Fibroblast of peridontal ligament (primary cell): Measurements from ENCODE around the gene ATAD3C.
A peak's percentile ranks its signal among the peaks of the same experiment; 100 is the strongest.
"Not testable (repeated sequence)": the region's sequence is repeated elsewhere in the genome, so short reads cannot be mapped to it uniquely, and the experiment has no call there.

ENCODE experiments used
- DNase-seq: peaks from one replicate; pipeline ENCODE4 v3.0.0-alpha.2; 2010; ENCODE audit errors: extremely low read depth

Gene ATAD3C

DNA sequence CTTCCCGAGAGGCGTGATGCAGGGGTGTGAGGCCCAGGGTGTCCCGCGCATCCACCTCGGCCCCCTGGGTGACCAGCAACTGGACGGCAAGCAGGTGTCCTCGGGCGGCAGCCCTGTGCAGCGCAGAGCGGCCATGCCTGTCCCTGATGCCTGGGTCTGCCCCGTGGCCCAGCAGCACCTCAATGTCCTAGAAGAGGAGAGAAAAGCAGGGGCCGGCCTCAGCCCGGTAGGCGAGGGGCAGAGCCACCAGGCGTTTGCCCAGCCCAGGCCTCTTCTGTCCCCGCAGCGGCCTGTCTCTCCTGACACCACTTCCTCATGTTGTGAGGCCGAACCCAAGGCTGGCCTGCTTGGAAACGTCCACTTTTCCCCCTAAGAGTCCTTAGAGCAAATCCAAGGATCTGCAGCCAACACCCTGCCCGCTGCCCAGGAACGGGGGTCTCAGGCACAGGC lies 30.1 kb upstream of the ATAD3C start:
- no peak for DNase-seq

DNA sequence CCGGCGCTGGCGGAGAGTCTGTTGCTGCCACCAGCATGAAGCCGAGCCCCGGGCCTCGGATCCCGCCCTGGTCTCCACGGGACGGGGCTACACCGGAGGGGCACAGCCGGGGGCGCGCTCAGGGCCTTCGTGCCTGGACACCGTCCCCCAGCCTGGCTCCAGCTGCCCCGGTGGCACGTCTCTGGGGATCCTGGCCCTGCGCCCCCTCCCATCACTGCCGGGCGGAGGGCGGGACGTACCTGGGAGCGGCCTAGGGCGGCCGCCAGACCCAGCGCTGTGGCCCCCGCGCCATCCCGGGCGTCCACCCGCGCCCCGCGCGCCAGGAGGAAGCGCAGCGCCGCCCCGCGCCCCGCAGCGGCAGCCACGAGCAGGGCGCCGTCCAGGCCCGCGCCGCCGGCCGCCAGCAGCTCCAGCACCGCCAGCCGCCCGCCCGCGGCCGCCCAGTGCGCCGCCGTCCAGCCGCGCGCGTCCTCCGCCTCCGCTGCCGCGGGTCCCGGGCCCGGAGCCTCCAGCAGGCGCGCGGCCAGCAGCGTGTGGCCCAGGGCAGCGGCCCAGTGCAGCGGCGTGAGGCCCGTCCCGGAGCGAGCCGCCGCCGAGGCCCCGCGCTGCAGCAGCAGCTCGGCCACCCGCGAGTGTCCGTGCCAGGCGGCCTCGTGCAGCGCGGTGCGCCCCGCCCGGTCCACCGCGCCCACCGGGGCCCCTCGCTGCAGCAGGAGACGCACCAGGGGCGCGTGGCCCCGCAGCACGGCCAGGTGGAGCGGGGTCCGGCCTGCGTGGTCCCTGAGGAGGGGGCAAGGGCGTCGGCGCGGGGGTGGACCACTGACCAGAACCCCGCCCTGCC lies 29.5 kb upstream of the ATAD3C start:
- DNase-seq = no peak

DNA sequence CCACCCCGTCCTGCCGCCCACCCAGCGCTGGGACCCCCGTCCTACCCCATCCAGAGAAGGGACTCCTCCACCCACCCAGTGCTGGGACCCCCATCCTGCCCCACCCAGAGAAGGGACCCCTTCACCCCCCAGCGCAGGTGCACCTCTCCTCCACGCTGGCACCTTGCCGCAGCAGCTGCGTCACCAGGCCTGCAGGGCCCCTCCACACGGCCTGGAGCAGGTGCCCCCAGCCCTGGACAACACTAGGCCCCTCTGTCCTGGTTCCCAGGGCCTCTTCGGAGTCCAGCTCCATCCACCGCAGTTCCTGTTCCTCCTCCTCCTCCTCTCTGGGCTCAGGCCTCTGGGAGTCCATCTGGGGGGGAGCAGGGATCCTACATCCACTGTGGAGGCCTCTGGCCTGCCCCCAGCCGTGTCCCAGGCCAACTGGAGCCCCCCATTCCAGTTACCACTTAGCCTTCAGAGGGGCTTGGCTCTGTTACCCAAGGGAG lies 28.8 kb upstream of the ATAD3C start:
- DNase-seq = no peak

DNA sequence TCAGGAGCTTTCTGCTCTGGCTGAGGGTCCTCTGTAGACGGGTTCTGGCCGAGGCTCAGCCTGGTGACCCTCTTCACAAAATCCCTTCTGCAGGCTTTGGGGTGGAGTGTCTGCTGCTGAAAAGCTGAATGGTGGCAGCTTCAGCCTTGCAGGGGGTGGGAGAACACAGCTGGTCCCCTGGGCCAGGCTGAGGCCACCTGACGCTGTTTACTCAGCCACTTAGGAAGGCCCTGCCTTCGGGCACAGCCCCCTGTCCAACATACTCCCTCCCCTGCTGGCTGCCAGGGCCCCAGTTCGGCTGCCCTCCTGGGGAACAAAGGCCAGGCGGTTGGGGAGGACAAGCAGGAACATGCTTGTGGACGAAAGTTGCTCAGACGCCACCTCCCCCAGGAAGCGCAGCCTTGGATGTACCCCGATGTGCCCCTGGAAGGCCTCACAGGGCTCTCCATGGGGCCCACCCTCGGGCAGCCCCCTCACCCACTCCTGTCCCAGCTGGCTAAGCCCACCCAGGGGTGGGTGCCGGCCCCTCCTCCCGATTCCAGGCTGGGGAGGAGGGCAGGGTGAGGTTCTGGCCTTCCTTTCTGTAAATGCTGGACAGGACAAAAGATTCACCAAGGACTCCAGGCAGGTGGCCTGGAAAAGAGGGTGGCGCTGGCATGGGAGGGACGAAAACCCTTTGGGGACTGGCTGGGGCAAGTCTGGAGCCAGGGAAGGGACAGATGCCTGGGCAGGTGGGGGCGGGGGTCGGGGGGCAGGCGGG lies 28.2 kb upstream of the ATAD3C start, which contains the start of gene ANKRD65:
ANKRD65 (minus strand) TSS at position 130 of the 760 bp plus-strand sequence. CDS start 271 bp downstream, outside the sequence.
- DNase-seq = no peak

DNA sequence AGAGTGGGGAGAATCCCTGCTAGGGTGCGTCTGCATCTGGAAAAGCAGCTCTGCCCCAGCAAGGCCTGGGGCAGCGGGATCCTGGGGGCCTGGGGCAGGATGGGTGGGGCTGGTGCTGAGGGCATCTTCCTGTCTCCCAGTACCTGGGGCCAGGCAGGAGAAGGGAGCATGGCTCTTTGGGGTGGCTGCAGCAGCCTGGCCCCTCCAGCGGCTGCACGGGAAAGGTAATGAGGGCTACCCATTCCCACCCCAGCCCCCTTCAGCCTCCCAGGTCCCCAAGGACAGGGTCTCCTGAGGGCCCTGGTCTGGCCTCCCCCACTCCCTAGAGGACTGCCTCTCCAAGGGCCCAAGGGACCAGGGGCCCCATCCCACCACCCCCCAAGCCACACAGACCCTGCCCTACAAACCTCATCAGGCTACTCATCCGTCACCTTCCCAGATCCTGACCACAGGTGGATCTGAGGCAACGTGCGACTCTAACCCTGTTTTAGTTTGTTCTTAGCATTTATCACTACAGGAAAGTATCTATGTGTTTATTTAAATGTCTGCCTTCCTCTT lies 27.5 kb upstream of the ATAD3C start:
- DNase-seq = no peak

DNA sequence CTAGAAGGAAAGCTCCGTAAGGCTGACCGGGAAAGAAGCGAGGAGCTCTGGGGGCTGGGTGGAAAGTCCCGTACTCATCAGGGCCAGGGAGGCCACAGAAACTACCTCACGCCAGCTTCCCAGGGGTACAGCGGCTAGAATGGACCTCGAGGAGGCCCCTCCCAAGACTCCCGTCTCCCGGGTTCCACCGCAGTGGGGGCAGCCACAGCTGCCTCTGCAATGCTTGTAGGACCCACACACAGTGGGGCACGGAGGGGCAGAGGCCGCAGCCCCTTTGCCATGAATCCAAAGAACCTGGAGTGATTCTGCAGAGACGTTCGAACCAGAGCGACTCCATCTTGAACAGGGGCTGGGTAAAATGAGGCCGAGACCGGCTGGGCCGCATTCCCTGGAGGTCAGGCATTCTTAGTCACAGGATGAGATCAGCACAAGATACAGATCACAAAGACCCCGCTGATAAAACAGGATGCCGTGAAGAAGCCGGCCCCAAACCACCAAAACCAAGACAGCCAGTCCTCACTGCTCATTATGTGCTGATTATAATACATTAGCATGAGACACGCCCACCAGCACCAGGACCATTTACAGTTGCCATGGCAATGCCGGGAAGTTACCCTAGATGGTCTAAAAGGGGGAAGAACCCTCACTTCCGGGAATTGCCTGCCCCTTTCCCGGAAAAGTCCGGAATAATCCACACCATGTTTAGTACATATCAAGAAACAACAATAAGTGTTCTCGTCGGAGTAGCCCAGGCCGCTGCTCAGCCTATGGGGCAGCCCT lies 26.8 kb upstream of the ATAD3C start:
- no peak for DNase-seq

DNA sequence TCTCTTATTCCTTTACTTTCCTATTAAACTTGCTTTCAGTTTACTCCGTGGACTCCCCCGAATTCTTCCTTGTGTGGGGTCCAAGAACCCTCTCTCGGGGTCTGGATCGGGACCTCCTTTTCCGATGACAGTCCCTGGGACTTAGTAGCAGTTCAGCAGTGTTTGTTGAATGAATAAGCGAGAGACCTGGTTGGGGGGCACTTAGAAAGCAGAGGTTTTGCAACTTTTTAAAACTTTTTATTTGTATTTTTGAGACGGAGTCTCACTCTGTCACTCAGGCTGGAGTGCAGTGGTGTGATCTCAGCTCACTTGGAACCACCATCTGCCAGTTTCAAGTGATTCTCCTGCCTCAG lies 26.3 kb upstream of the ATAD3C start:
- DNase-seq = no peak

DNA sequence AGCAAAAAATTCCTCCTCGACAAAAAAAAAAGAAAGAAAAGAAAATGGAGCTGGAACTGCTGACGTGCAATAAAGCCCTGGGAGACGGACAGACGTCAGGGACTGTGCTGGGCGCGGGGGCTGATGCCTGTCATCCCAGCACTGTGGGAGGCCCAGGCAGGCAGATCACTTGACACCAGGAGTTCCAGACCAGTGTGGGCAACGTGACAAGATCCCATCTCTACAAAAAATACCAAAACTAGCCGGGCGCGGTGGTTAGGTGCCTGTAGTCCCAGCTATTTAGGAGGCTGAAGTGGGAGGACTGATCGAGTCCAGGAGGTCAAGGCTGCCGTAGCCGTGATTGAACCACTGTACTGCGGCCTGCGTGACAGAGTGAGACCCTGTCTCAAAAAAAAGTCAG lies 24.8 kb upstream of the ATAD3C start:
- no peak for DNase-seq

DNA sequence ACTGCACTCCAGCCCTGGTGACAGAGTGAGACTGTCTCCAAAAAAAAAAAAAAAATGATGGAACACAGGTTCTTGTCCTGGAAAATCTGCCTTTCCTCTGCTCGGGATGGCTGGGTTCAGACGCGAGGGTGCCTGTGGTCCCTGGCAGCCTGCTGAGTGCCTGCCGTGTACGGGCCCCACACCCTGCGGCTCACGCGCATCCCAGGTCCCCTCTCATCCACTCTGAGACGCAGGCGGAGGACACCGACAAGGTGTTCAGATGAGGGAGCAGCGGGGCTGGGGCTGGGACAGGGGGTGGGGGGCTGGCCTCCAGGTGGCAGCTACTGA lies 24.1 kb upstream of the ATAD3C start:
- DNase-seq = no peak

DNA sequence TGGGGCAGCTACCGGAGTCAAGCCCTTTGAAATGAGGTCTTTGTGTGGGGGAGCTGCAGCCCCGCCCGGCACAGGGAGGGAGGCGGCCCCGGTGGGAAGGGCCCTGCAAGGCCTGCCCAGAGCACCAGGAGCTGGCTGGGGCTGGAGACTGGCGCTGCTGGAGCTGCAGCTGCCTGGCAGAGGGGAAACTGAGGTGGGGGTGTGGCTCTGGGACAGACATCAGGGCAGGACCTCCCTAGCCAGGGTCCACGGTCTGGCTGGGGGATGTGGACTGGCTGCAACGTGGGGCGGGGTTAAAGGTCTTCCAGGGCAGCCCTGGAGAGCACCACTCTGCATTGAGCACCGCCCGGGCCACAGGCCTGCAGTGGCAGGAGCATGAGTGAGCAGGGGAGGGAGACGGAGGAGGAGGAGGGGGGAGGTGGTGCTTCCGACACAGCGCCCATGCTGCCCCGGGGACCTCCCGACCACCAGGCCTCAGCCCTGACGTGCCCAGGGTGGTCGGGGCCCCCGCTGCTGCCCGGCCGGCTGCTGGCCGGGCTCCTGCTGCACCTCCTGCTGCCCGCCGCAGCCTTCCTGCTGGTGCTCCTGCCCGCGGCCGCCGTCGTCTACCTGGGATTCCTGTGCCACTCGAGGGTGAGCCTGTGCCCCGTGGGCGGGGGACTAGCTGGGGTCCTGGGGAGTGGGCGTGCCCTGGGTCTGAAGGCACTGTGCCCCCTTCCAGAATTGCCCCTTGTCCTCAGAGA lies 23.6 kb upstream of the ATAD3C start:
- DNase-seq = no peak

DNA sequence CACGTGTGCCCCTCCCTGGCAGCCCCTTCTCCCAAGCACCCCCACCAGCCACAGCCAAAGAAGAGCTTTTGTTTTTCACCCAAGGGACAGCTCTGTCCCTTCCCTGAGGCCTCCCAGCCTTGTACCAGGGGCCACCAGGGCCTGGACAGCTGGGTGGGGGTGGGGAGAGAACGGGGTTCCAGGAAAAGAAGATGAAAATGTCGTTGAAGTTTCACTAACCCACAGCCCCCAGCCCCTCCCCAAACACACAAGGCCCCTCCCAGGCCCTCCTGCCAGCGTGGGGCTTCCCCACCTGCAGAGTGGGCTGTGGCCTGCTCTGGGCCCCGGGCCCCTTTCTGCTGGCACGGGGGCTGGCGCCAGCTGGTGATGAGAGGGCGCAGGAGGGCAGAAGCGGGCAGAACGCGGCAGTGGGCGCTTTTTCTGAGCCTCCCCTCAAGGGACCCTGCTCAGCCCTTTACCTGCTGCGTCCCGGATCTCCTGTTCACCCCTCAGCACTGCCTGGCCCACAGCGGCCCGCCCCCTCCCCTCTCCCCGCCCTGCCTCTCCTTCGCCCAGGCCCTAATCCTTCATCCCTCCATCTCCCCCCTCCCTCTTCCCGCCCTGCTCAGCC lies 22.9 kb upstream of the ATAD3C start:
- no peak for DNase-seq

DNA sequence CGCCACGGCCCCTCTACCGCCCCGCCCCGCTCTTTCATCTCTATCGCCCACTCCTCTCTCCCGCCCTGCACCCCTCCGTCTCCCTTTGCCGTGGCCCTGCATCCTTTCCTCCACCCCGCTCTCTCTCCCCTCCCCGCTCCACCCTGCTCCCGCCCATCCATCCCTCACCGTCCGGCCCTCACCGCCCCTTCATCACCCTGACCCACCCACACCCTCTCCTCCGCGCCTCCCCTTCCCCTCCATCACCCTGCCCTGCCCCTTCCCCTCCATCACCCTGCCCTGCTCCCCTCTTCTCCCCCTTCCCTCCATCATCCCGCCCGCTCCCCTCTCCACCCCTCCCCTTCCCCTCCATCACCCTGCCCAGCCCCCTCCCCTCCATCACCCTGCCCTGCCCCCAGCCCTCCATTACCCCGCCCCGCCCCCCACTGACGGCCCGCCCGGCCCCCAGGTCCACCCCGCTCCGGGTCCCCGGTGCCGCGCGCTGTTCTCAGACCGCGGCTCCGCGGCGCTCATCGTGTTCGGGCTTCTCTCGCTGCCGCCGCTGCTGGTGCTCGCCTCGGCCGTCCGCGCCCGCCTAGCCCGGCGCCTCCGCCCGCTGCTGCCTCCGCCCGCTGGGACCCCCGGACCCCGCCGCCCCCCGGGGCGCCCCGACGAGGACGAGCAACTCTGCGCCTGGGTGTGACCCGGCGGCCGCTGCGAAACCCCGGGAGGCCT lies 22.2 kb upstream of the ATAD3C start:
- DNase-seq = no peak

DNA sequence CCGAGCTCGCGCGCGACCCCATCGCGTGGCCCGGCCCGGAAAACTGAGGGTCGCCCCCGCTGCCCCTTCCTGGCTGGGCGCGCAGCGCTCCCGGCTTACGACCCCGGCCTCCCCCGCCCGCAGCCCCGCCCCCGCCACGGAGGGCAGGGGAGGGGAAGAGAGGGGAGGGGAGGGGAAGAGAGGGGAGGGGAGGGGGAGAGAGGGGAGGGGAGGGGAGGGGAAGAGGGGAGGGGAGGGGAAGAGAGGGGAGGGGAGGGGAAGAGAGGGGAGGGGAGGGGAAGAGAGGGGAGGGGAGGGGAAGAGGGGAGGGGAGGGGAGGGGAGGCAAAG lies 21.7 kb upstream of the ATAD3C start:
- no peak for DNase-seq

DNA sequence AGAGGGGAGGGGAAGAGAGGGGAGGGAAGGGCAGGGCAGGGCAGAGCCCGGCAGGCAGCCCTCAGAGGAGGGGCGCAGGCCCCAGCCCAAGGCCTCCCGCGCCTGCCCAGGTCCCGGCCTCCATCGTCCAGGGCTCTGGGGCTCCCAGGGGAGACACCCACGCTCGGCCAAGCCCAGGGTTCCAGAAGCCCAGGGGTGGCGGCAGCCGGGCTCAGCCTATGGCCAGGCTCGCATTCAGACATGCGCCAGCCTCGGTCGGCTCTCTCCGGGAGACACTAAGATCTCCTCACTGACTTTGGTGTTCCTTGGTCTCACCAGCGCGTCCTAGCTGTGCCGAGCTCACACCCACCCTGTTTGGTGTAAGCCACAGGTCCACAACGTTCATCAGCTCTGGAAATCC lies 21.3 kb upstream of the ATAD3C start:
- DNase-seq = no peak

DNA sequence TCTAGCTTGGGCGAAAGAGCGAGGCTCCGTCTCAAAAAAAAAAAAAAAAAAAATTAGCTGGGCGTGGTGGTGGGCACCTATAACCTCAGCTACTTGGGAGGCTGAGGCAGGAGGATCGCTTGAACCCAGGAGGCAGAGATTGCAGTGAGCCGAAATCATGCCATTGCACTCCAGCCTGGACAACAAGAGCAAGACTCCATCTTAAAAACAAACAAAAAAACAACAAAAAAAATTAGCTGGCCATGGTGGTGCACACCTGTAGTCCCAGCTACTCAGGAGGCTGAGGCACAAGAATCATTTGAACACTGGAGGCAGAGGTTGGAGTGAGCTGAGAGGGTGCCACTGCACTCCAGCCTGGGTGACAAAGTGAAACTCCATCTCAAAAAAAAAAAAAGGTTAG lies 20.5 kb upstream of the ATAD3C start:
- DNase-seq = not testable (repeated sequence)

DNA sequence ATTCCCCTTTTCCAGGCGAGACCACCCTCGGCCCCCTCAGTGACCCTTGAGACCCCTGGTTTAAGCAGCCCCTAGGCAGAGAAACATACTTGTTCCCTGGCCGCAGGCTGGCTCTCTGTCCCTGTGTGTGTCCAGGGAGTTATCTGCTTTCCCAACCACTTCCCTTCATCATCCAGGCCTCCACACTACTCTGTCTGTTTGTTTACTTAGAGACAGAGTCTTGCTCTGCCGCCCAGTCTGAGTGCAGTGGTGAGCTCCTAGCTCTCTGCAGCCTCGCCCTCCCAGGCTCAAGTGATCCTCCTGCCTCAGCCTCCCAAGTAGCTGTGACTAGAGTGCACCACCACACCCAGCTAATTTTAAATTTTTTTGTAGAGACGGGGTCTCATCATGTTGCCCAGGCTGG lies 19.8 kb upstream of the ATAD3C start:
- peak; percentile 42 for DNase-seq

DNA sequence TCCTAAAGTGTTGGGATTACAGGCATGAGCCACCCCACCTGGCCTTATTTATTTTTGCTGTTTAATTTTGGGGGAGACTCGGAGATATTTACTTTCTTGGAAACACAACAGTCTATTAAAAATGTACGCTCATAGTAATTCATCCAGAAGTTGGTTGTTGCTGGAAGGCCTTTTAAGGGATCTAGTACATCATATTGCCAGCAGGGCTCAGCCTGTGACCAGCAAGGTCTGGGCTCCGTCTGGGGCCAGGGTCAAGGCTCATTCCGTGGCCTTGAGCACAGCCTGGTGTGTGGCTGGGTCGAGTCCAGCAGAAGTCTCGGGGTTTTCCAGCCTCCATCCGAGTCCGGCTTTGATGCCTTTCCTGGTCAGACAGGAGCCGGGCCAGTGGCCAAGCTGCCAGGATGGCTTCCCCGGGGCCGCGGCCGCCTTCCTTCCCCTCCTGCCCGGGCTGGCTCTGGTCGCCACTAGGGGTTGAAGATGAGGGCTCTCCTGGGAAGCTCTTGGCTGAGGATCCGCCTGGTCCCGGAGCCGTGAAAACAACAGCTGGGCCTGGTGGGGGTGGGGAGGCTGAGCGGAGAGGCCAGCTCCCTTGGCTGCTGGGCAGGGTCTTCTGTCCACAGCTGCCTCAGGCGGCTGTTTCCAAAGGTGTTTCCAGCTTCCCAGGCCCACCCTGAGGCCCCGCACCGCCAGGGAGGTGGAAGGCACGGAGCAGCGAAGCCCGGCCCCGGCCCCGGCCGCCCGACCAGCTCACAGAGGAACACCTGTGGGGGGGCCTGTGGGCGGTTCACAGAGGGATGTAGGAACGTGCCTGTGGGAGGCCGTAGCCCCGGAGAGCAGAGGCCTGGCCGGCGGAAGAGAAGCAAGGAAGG lies 19.1 kb upstream of the ATAD3C start:
- DNase-seq = peak; percentile 58

DNA sequence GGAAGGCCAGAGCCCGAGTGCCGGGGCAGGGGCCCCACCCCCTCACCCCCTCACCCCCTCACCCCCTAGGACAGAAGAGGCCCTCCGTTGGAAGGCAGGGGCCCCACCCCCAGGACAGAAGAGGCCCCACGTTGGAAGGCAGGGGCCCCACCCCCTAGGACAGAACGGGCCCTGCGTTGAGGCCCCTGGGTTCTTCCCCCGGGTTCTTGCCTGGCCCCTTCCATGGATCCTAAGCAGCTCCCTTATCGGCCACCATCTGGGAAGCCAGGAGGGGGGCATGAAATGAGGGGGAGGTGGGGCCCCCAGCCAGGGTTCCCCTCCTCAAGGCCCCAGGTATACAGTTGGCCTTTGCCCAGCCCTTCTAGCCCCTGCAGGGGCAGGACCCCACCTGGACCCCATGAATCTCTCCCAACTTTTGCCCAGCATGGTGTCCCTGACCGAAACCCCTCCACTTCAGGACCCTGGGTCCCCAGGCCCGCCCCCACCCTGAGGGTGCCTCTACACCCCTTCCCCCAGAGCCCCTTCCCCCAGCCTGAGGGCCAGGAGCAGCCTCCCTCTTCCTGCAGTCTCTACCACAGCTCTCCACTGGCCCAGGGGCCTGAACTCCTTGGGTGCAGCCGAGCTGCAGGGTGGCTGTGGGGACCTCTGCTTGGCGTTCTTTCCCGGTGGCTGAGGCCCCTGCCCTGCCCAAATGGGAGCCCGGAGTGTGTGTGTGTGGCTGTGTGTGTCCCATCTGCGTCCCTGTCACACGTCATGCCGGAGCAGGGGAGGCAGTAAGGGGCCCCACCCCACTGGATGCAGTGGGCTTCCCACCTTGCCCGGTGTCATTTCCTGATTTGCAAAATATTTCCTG lies 18.3 kb upstream of the ATAD3C start:
- no peak for DNase-seq
